Measurements from ENCODE around the gene ANKRD53.
"Not testable (repeated sequence)": the region's sequence is repeated elsewhere in the genome, so short reads cannot be mapped to it uniquely, and the experiment has no call there.

ANKRD53 gene

GRCh38 chr2:71021394-71021793 is 43.0 kb downstream of the ANKRD53 start:
- not testable (repeated sequence) for DNase-seq

GRCh38 chr2:71023553-71024243 is 45.3 kb downstream of the ANKRD53 start:
- DNase-seq: peak; percentile 75

Measured in stimulated activated CD8-positive, alpha-beta memory T cell treated with anti-CD3 and anti-CD28 coated beads, Interleukin-4, amount 100 ng/mL, for 48 hours (primary cell).